A673 (cell line): ENCODE results near the gene MAST3. TPM values are rescaled to one million over a fixed set of nuclear protein-coding genes. Genes with fewer than 3 reads are reported as not detected.

ENCODE experiments used
- BruUV-seq: library from RNA; stranded (reverse); fragments of 400-500 nt; replicated peaks from 2 replicates; lab custom pipeline; 2021; lab: Mats Ljungman, UMichigan
- CTCF ChIA-PET: fragments of 300-600 bp; sonication (Branson Sonifier 250); formaldehyde crosslinking; loops from one replicate; lab custom pipeline; 2022; ENCODE audit warnings: antibody characterized with exemption; lab: Charles Lee
- POLR2A ChIA-PET: fragments of 300-600 bp; sonication (Branson Sonifier 250); formaldehyde crosslinking; loops from one replicate; lab custom pipeline; 2022; ENCODE audit warnings: antibody characterized with exemption; ENCODE audit not compliant: low non-redundant PET; lab: Charles Lee
- DNase-seq: peaks from one replicate; pipeline ENCODE4 v3.0.0-alpha.2; 2015; ENCODE audit warnings: low spot score
- H3K27ac ChIP-seq: fragments of 200-600 bp; sonication (generic); 2 replicates; pipeline ENCODE4 v1.5.1; 2016; ENCODE audit warnings: mixed run types, low read depth, mild to moderate bottlenecking, mixed read lengths, antibody characterized with exemption, low read length; ENCODE audit not compliant: poor library complexity, severe bottlenecking
- H3K27me3 ChIP-seq: fragments of 200-600 bp; sonication (generic); replicated peaks from 2 replicates; pipeline ENCODE4 v1.6.1; 2017; ENCODE audit warnings: mixed run types, low read depth, mild to moderate bottlenecking, mixed read lengths, antibody characterized with exemption, low read length; ENCODE audit not compliant: insufficient read depth, poor library complexity
- H3K36me3 ChIP-seq: fragments of 200-600 bp; sonication (generic); 2 replicates; pipeline ENCODE4 v1.6.1; 2016; ENCODE audit warnings: mixed run types, mild to moderate bottlenecking, mixed read lengths, antibody characterized with exemption, low read length; ENCODE audit not compliant: insufficient read depth, poor library complexity, severe bottlenecking
- H3K4me1 ChIP-seq: fragments of 200-600 bp; sonication (generic); 2 replicates; pipeline ENCODE4 v1.6.1; 2017; ENCODE audit warnings: mixed run types, mild to moderate bottlenecking, mixed read lengths, antibody characterized with exemption, low read length; ENCODE audit not compliant: insufficient read depth, poor library complexity, severe bottlenecking
- H3K4me3 ChIP-seq: fragments of 200-600 bp; sonication (generic); 2 replicates; pipeline ENCODE4 v1.5.1; 2016; ENCODE audit warnings: low read depth, mixed run types, mild to moderate bottlenecking, mixed read lengths, low read length; ENCODE audit not compliant: poor library complexity, severe bottlenecking
- H3K9me3 ChIP-seq: fragments of 200-600 bp; sonication (generic); 2 replicates; pipeline ENCODE4 v1.6.1; 2016; ENCODE audit warnings: mixed run types, low read depth, mild to moderate bottlenecking, mixed read lengths, antibody characterized with exemption, low read length; ENCODE audit not compliant: poor library complexity, severe bottlenecking
- CTCF ChIP-seq: fragments of 300-800, 200-600 bp; sonication (generic); conservative IDR thresholded peaks from 2 replicates; pipeline ENCODE4 v1.5.1; 2017; ENCODE audit warnings: low read depth, mild to moderate bottlenecking, antibody characterized with exemption, low read length, moderate library complexity, mixed read lengths
- EZH2 ChIP-seq: fragments of 200-600 bp; sonication (generic); IDR thresholded peaks from 2 replicates; pipeline ENCODE4 v1.6.1; 2017; ENCODE audit warnings: borderline replicate concordance, low read depth, mild to moderate bottlenecking, mixed read lengths, antibody characterized with exemption, low read length; ENCODE audit not compliant: poor library complexity, severe bottlenecking
- intact Hi-C: fragments of 100-400 bp; cut with micrococcal nuclease; formaldehyde crosslinking; loops from one replicate; pipeline ENCODE4 v1.10.0; 2022; ENCODE audit not compliant: unreplicated experiment
- total RNA-seq: library from RNA; stranded (reverse); gene quantifications from 2 replicates; pipeline ENCODE4 v1.2.3, GENCODE V29; 2021

Gene MAST3
- total RNA-seq, 1 experiment from 2014 or later, result 5.1 TPM

GRCh38 chr19:18128805-18129204 lies 31.2 kb downstream of the MAST3 start:
- no peaks in the 10 kb centered on the region for H3K27me3 ChIP-seq
- H3K4me1 ChIP-seq, result no peaks in the 10 kb centered on the region
- BruUV-seq, result no TSS peak
- no peaks in the 10 kb centered on the region for H3K9me3 ChIP-seq
- H3K27ac ChIP-seq, result no peak overlapping the region
- H3K36me3 ChIP-seq, result no peaks in the 10 kb centered on the region
- H3K4me3 ChIP-seq, result no peak overlapping the region
- intact Hi-C loops, result no loop called here
- DNase-seq, result no peak
- ChIA-PET POLR2A (no interaction called here), CTCF (no interaction called here)
- TF ChIP-seq EZH2 (no peak), CTCF (no peak)

GRCh38 chr19:18130523-18131242 lies 33.1 kb downstream of the MAST3 start:
- H3K4me1 ChIP-seq, result no peaks in the 10 kb centered on the region
- intact Hi-C loops, result no loop called here
- ChIA-PET CTCF (no interaction called here), POLR2A (no interaction called here)
- H3K36me3 ChIP-seq, result no peaks in the 10 kb centered on the region
- no peak for DNase-seq
- no TSS peak for BruUV-seq
- TF ChIP-seq EZH2, result no peak
- TF ChIP-seq CTCF, result no peak
- no peak overlapping the region for H3K4me3 ChIP-seq
- no peaks in the 10 kb centered on the region for H3K9me3 ChIP-seq
- no peaks in the 10 kb centered on the region for H3K27me3 ChIP-seq
- H3K27ac ChIP-seq, result no peak overlapping the region

GRCh38 chr19:18131841-18132596 lies 34.4 kb downstream of the MAST3 start:
- no peaks in the 10 kb centered on the region for H3K36me3 ChIP-seq
- H3K4me3 ChIP-seq, result no peak overlapping the region
- BruUV-seq, result no TSS peak
- TF ChIP-seq CTCF (no peak), EZH2 (no peak)
- DNase-seq, result peak; percentile 45
- no peaks in the 10 kb centered on the region for H3K9me3 ChIP-seq
- no peaks in the 10 kb centered on the region for H3K27me3 ChIP-seq
- intact Hi-C loops, result no loop called here
- H3K27ac ChIP-seq, result no peak overlapping the region
- POLR2A ChIA-PET, result no interaction called here
- H3K4me1 ChIP-seq, result no peaks in the 10 kb centered on the region
- CTCF ChIA-PET, result interaction anchor here (0.5 kb wide), 1 partner anchor 10 kb away, joined by 7 read pairs; no protein-coding TSS in a partner anchor
